Naive thymus-derived CD8-positive, alpha-beta T cell (primary cell): ENCODE data around the gene MAGI1. TPM values are rescaled to one million over a fixed set of nuclear protein-coding genes. Genes with fewer than 3 reads are reported as not detected.

Source experiments
- ATAC-seq, 2 donors: fragments of 150-1000 bp; cut with Tn5 transposase in 1 of 2; sonication (Bioruptor Pico), chemical (Tn5 transposase) in 1 of 2; 1 replicate in 1 of 2; 2 replicates in 1 of 2; pipeline ENCODE4 v1.10.0; 2021; ENCODE audit warnings: mild to moderate bottlenecking in 2 of 2, moderate library complexity in 2 of 2
- POLR2A ChIA-PET: fragments of 350-600 bp; sonication (Branson Sonifier 250); formaldehyde crosslinking; loops from one replicate; lab custom pipeline; 2021; ENCODE audit warnings: antibody characterized with exemption; lab: Charles Lee
- DNase-seq, 10 donors: peaks; one replicate each; pipeline versions ENCODE4 v3.0.0 to v3.0.0-alpha.2; 2020 to 2022
- H3K27ac Mint-ChIP-seq, 10 donors: one replicate each; pipeline ENCODE4 v1.8.0; 2020 to 2022; ENCODE audit warnings: mild to moderate bottlenecking in 10 of 10, mixed read lengths in 10 of 10, moderate library complexity in 4 of 10, inconsistent platforms in 1 of 10
- H3K27me3 Mint-ChIP-seq, 5 donors: one replicate each; pipeline ENCODE4 v1.8.0; 2021 to 2022; ENCODE audit warnings: mixed read lengths in 5 of 5
- H3K36me3 Mint-ChIP-seq, 3 donors: one replicate each; pipeline ENCODE4 v1.8.0; 2020 to 2022; ENCODE audit warnings: mixed read lengths in 3 of 3, mild to moderate bottlenecking in 2 of 3, inconsistent platforms in 1 of 3
- H3K4me1 Mint-ChIP-seq, 4 donors: one replicate each; pipeline ENCODE4 v1.8.0; 2021 to 2022; ENCODE audit warnings: mixed read lengths in 4 of 4
- H3K4me3 Mint-ChIP-seq, 10 donors: one replicate each; pipeline ENCODE4 v1.8.0; 2020 to 2022; ENCODE audit warnings: mild to moderate bottlenecking in 10 of 10, mixed read lengths in 10 of 10, moderate library complexity in 6 of 10, inconsistent platforms in 1 of 10
- H3K9me3 Mint-ChIP-seq, 9 donors: one replicate each; pipeline ENCODE4 v1.8.0; 2020 to 2022; ENCODE audit warnings: mixed read lengths in 9 of 9, mild to moderate bottlenecking in 3 of 9, inconsistent platforms in 1 of 9, moderate library complexity in 1 of 9
- polyA plus RNA-seq, 3 donors: library from polyadenylated mRNA; unstranded; fragments of 300-500 nt; fragmentation: Illumina TruSeq; gene quantifications; one replicate each; pipeline ENCODE4 v1.2.3, GENCODE V29; 2021
- total RNA-seq, 8 experiments: library from RNA in 2 of 8; stranded (reverse) in 2 of 8; gene quantifications; one replicate each; pipeline ENCODE4 v1.2.3 and lab custom pipeline; 2021 to 2026

MAGI1 gene
- total and polyA plus RNA-seq, 5 experiments from 2014 or later: not detected

DNA sequence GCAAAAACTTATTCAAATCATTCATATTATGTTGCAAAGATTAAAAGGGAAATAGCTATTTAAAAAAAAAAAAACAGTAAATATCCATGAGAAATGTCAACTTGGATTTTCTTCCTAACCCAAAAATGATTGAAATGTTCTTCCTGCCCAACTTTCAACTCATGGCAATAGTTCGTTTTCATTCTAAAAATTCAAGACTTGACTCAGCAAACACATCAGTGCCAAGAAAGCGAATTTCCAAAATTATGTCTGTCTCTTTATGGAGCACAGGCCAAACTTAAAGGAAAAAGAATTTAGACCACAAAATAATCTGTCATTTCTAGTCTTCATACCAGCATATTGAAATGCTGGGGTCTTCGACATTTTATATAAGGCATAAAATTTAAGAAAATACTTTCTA lies 63.7 kb downstream of the MAGI1 start:
- H3K27ac Mint-ChIP-seq: no peak overlapping the region
- POLR2A ChIA-PET: no interaction called here
- H3K4me3 Mint-ChIP-seq: no peak overlapping the region
- H3K36me3 Mint-ChIP-seq: no peaks in the 10 kb centered on the region
- H3K27me3 Mint-ChIP-seq: peaks cover 0 to 4% (median 0%) of the 10 kb centered on the region in 5 donors
- peaks cover 0 to 3% (median 0%) of the 10 kb centered on the region in 9 donors for H3K9me3 Mint-ChIP-seq
- H3K4me1 Mint-ChIP-seq: peaks cover 0 to 2% (median 0%) of the 10 kb centered on the region in 4 donors
- DNase-seq: no peak
- ATAC-seq: no peak

DNA sequence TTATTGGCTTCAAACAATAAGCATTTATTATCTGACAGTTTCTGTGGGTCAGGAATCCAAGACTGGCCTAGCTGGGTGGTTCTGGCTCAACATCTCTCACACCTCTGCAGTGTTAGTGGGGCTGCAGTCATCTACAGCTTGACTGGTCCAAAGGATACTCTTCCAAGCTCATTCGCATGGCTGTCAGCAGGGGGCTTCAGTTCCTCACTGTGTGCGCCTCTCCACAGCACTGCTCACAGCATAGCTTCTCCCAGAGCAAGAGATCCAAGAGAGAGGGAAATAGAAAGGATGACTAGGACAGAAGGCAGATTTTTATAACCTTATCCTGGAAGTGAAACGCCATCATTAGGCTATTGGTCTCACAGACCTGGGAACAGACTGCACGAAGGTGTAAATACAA lies 64.2 kb downstream of the MAGI1 start:
- DNase-seq: no peak
- Mint-ChIP-seq H3K27me3 (peaks cover 0 to 4% (median 0%) of the 10 kb centered on the region in 5 donors), H3K36me3 (no peaks in the 10 kb centered on the region), H3K27ac (no peak overlapping the region), H3K4me1 (peaks cover 0 to 2% (median 0%) of the 10 kb centered on the region in 4 donors), H3K9me3 (peaks cover 0 to 3% (median 0%) of the 10 kb centered on the region in 9 donors), H3K4me3 (no peak overlapping the region)
- no peak for ATAC-seq
- POLR2A ChIA-PET: no interaction called here

DNA sequence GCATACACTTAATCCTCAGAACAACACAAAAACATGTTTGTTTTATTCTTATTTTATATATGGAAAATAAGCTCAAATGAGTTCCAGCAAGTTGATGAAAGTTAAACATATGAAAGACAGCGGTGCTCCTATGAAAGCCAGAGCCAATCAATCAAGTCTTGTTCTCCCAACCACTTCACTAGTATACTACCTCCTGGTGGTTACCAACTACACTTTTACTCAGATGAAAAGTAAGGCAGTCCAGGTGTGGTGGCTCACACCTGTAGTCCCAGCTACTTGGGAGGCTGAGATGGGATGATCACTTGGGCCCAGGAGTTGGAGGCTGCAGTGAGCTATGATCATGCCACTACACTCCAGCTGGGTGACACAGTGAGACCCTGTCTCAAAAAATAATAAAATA lies 66.0 kb downstream of the MAGI1 start:
- POLR2A ChIA-PET: no interaction called here
- Mint-ChIP-seq H3K36me3 (no peaks in the 10 kb centered on the region), H3K27ac (no peak overlapping the region), H3K27me3 (peaks cover 0 to 4% (median 0%) of the 10 kb centered on the region in 5 donors), H3K4me3 (no peak overlapping the region), H3K9me3 (peaks cover 0 to 3% (median 0%) of the 10 kb centered on the region in 9 donors), H3K4me1 (peaks cover 0 to 2% (median 0%) of the 10 kb centered on the region in 4 donors)
- DNase-seq: no peak
- ATAC-seq: no peak

DNA sequence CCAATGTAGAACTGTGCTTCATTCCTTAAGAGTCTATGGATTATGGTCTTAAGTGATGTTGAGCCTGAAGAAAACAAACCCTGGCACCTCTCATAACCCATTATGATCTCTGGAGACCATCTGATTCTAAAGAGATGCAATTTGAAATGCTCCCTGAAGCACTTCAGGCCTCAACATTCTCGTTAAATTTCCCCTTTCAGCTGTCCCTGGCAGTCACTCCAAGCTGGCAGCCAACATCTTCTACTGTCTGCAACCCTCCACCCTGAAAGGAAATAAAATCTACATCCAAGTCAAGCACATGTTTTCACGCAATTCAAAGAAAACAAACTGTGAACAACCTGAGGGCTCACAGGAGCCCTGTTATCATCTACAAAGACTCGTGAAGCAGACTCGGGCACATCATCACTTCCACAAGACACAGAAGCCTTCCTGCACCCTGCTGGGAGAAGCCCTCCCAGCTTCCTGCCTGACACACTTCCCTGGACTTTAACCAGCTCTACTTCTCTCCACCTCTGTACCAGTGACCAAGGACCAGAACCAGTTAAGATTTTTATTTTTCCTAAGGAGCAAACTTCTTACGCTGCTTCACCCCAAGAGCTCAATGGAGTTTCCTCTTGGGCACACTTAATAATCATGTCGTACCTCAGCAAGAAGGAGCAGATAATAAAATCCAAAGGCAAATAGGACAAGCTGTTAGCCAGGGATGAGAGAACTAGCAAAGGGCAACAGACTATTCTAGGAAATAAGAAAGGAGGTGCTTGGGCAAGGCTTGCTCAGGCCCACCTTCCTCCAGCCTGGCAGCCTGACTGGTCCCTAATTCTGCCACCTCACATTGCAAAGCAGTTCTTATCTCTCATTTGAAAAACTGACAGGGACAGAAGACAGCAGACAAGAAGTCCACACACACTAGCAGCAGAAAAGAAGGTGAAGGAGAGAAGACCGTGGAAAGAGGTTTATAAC lies 67.1 kb downstream of the MAGI1 start:
- no peak overlapping the region for H3K27ac Mint-ChIP-seq
- H3K4me3 Mint-ChIP-seq: no peak overlapping the region
- DNase-seq (no peak), ATAC-seq (no peak)
- peaks cover 0 to 3% (median 0%) of the 10 kb centered on the region in 9 donors for H3K9me3 Mint-ChIP-seq
- H3K4me1 Mint-ChIP-seq: no peaks in the 10 kb centered on the region
- H3K27me3 Mint-ChIP-seq: peaks cover 0 to 4% (median 0%) of the 10 kb centered on the region in 5 donors
- POLR2A ChIA-PET: no interaction called here
- H3K36me3 Mint-ChIP-seq: no peaks in the 10 kb centered on the region

- H3K27ac Mint-ChIP-seq: no peak overlapping the region
- H3K36me3 Mint-ChIP-seq: no peaks in the 10 kb centered on the region
- POLR2A ChIA-PET: no interaction called here
- peaks cover 0 to 2% (median 0%) of the 10 kb centered on the region in 9 donors for H3K9me3 Mint-ChIP-seq
- no peak overlapping the region for H3K4me3 Mint-ChIP-seq
- no peaks in the 10 kb centered on the region for H3K4me1 Mint-ChIP-seq
- ATAC-seq (no peak), DNase-seq (no peak)
- H3K27me3 Mint-ChIP-seq: peaks cover 0 to 4% (median 2%) of the 10 kb centered on the region in 5 donors
Observed at GRCh38 chr3:65968996-65969395, 69.7 kb downstream of the MAGI1 start.

GRCh38 chr3:65967451-65967850 lies 71.3 kb downstream of the MAGI1 start:
- POLR2A ChIA-PET: no interaction called here
- Mint-ChIP-seq H3K4me1 (no peaks in the 10 kb centered on the region), H3K27ac (no peak overlapping the region), H3K4me3 (no peak overlapping the region), H3K9me3 (peaks cover 0 to 2% (median 0%) of the 10 kb centered on the region in 9 donors), H3K36me3 (no peaks in the 10 kb centered on the region), H3K27me3 (peaks cover 0 to 4% (median 2%) of the 10 kb centered on the region in 5 donors)
- ATAC-seq: no peak
- no peak for DNase-seq

- POLR2A ChIA-PET: no interaction called here
- Mint-ChIP-seq H3K27me3 (peaks cover 0 to 4% (median 2%) of the 10 kb centered on the region in 5 donors), H3K36me3 (no peaks in the 10 kb centered on the region), H3K27ac (no peak overlapping the region), H3K4me3 (no peak overlapping the region), H3K9me3 (peaks cover 0 to 2% (median 0%) of the 10 kb centered on the region in 9 donors), H3K4me1 (no peaks in the 10 kb centered on the region)
- ATAC-seq (no peak), DNase-seq (no peak)
Observed at GRCh38 chr3:65964838-65965237, 73.9 kb downstream of the MAGI1 start.

DNA sequence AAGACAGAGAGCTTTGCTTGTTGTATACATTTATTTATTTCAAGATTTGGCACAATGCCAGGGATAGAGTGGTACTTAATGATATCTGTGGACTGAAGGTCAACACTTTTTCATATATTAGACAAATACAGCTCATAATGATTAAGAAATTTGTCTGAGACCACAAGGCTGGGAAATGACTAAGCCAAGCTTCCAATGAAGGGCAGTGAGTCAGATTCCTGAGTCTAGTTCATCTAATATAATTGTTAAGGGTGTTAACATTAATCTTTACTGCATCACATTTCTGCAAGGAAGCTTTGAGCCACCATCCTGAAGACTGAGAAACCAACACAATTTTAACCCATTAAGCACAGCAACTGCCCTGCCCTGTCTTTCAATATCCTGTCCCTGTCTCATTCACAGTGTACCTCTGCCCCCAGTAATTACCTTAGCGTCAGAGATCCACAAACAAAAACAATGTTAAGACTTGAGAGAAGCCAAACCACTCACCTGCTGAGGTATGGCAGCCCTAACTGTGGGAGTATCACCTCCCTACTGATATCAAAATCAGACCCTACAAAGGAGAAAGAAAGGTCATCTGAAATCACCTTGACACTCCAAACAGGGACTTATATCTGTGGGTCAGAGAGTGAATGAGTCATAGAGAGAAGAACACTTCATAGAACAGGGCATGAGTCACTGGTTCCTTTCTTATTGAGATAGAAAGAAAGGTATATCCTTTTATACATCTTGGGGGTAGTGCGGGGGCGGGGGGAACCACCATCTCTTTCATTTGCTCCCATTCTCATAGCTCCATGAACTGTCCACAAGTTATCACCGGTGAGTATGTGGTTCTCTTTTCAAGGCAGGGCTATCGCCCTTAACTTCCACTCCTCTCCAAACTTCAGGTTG lies 74.7 kb downstream of the MAGI1 start:
- H3K4me3 Mint-ChIP-seq: no peak overlapping the region
- H3K4me1 Mint-ChIP-seq: no peaks in the 10 kb centered on the region
- DNase-seq (no peak), ATAC-seq (no peak)
- H3K27ac Mint-ChIP-seq: no peak overlapping the region
- peaks cover 0 to 4% (median 2%) of the 10 kb centered on the region in 5 donors for H3K27me3 Mint-ChIP-seq
- H3K9me3 Mint-ChIP-seq: peaks cover 0 to 6% (median 0%) of the 10 kb centered on the region in 9 donors
- POLR2A ChIA-PET: no interaction called here
- no peaks in the 10 kb centered on the region for H3K36me3 Mint-ChIP-seq

DNA sequence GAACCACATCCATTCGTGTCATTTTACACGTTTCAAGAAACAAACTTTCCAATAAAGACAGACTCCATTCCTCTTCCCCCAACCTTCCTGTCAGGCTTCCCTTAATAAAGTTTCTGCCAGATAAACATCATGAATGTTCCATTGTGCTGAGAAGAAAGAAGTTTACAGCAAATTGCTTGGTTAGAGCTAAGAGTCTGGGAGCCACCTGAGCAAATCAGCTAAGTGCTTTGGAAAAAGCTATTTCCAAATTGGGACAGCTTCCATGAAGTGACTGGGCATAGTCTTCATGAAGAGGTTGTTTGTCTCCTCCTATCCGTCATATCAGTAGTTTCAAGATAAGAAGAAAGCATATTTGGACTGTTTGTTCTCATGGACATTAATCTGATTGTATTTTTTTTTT lies 77.0 kb downstream of the MAGI1 start:
- H3K9me3 Mint-ChIP-seq: peaks cover 0 to 14% (median 1%) of the 10 kb centered on the region in 9 donors
- no peaks in the 10 kb centered on the region for H3K4me1 Mint-ChIP-seq
- H3K36me3 Mint-ChIP-seq: no peaks in the 10 kb centered on the region
- H3K27ac Mint-ChIP-seq: no peak overlapping the region
- no peak overlapping the region for H3K4me3 Mint-ChIP-seq
- ATAC-seq: no peak
- POLR2A ChIA-PET: no interaction called here
- peaks cover 0 to 2% (median 0%) of the 10 kb centered on the region in 5 donors for H3K27me3 Mint-ChIP-seq
- no peak for DNase-seq

DNA sequence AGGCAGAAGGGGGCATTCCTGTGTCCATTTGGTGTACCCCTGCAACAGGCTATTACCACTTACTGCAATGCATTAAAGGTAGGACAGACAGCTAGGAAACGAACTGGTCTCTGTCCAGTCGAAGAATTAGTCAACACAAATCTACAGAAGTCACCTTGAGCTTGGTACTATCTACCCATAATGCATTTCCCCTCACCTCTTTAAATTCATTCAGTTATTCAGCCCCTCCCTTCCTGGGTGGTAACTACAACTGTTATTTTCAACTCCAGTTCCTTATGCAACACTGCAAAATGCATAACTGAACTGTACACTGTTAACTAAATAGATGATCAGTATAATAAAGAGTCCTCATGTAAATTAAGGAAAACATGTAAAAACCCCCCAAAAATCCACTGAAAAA lies 77.6 kb downstream of the MAGI1 start:
- Mint-ChIP-seq H3K4me1 (no peaks in the 10 kb centered on the region), H3K9me3 (peaks cover 0 to 14% (median 1%) of the 10 kb centered on the region in 9 donors), H3K27ac (no peak overlapping the region), H3K27me3 (peaks cover 0 to 2% (median 0%) of the 10 kb centered on the region in 5 donors), H3K4me3 (no peak overlapping the region), H3K36me3 (no peaks in the 10 kb centered on the region)
- no peak for DNase-seq
- POLR2A ChIA-PET: no interaction called here
- no peak for ATAC-seq

DNA sequence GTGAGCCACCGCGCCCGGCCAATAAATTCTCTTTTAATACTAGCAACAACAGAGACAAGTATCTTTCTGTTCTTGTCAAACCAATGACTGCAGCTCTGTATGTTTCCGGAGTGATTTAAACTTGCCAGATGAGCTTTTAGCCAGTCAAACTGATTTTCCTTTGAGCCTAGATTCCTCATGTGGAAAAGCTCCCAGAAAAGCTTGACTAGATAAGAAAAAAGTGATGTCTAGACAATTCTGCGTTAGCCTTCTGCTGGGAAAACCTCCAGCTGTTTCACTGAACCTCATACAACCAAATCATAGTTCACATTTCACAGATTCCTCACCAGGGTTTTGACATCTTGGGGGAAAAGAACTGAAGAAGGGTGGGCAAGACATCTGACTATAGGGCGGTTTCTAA lies 78.6 kb downstream of the MAGI1 start:
- POLR2A ChIA-PET: no interaction called here
- Mint-ChIP-seq H3K4me3 (no peak overlapping the region), H3K27ac (no peak overlapping the region), H3K36me3 (no peaks in the 10 kb centered on the region), H3K27me3 (no peaks in the 10 kb centered on the region), H3K4me1 (no peaks in the 10 kb centered on the region), H3K9me3 (peaks cover 0 to 14% (median 0%) of the 10 kb centered on the region in 9 donors)
- no peak for ATAC-seq
- no peak for DNase-seq

GRCh38 chr3:65958216-65958615 lies 80.5 kb downstream of the MAGI1 start:
- POLR2A ChIA-PET: no interaction called here

More at GRCh38 chr3:65958216-65958615, 80.5 kb downstream of the MAGI1 start:
- H3K27ac Mint-ChIP-seq: no peak overlapping the region
- no peaks in the 10 kb centered on the region for H3K36me3 Mint-ChIP-seq
- no peak for DNase-seq
- H3K4me3 Mint-ChIP-seq: no peak overlapping the region
- H3K4me1 Mint-ChIP-seq: no peaks in the 10 kb centered on the region
- H3K9me3 Mint-ChIP-seq: peaks cover 0 to 14% (median 0%) of the 10 kb centered on the region in 9 donors
- no peaks in the 10 kb centered on the region for H3K27me3 Mint-ChIP-seq
- no peak for ATAC-seq
